Coronary artery (tissue), 2 donors: ENCODE measurements around the gene CORO2B.

Experiments
- DNase-seq: peaks from one replicate; pipeline ENCODE4 v3.0.0-alpha.2; 2017; ENCODE audit warnings: low spot score
- H3K27ac ChIP-seq, 2 donors: fragments of 200-600 bp; sonication (generic); one replicate each; pipeline ENCODE4 v1.5.1; 2016 to 2019
- H3K4me3 ChIP-seq: fragments of 200-600 bp; sonication (generic); 2 replicates; pipeline ENCODE4 v1.5.1; 2016; ENCODE audit warnings: mild to moderate bottlenecking, moderate library complexity
- TF ChIP-seq, protein P1 (sequence below): fragments of 200-600 bp; sonication (generic); IDR thresholded peaks from one replicate; pipeline ENCODE4 v1.5.1; 2019; ENCODE audit warnings: antibody characterized with exemption

The CORO2B gene

DNA sequence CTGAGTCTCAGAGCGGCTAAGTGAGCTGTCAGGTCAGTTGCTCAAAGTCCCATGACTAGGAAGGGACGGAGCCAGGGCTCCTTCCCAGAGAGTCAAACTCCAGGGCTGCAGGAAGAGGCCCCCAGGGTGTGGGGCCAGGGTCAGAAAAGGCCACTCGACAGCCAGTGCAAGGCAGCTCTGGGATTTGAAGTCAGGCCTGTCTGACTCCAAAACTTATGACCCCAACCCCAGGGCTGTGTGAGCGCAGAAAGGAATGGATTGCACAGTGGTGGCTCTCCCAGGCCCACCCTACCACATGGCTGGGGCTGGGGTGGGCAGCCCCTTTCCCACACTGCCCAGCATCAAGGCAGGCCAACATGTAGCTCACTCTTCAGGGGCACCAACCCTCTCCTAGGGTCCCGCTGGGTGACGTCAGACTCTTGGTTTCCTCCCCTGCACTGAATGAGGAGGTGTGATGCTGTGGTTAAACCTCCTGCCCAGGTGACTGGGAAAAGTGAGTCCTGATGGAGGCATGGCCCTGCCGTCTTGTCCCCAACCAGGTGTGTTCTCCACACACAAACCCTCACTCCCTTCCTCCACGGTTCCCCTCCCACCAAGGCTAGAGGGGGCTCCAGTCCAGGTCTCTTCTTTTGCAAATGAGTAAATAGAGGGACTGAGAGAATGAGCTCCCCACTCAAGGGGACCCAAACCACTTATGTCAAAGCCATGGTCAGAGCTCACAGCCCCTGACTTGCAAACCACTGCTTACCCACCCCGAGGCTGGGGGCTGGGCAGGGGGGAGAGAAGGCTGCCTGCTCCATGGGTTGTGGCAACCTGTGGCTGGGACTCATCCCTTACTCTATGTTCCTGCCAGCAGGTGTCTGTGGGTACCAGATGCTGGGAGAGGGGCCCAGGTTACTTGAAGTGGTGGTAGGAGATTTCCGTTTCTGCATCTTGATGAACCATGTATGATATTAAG, 23.8 kb upstream of the CORO2B start:
- no peak for DNase-seq
- TF ChIP-seq, protein P1, sequence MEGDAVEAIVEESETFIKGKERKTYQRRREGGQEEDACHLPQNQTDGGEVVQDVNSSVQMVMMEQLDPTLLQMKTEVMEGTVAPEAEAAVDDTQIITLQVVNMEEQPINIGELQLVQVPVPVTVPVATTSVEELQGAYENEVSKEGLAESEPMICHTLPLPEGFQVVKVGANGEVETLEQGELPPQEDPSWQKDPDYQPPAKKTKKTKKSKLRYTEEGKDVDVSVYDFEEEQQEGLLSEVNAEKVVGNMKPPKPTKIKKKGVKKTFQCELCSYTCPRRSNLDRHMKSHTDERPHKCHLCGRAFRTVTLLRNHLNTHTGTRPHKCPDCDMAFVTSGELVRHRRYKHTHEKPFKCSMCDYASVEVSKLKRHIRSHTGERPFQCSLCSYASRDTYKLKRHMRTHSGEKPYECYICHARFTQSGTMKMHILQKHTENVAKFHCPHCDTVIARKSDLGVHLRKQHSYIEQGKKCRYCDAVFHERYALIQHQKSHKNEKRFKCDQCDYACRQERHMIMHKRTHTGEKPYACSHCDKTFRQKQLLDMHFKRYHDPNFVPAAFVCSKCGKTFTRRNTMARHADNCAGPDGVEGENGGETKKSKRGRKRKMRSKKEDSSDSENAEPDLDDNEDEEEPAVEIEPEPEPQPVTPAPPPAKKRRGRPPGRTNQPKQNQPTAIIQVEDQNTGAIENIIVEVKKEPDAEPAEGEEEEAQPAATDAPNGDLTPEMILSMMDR, result no peak
- no peak overlapping the region for H3K27ac ChIP-seq

DNA sequence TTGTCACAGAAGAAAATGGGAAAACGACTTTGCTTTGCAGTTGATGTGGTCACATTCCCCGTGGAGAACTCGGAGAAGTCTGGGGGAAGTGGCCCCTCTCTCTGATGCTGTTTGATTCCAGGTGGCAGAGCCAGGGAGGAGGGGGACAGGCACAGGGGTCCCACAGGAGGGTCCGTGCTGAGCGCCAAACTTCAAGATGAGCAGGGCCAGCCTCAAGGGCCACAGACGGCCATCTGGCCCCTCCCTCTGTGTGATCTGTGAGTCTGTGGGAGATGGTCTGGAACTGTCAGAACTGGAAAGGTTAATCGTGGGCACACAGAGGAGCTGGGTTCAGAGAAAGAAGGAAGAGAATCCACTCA, 23.1 kb upstream of the CORO2B start:
- H3K4me3 ChIP-seq, result no peak overlapping the region
- DNase-seq, result no peak
- H3K27ac ChIP-seq, result no peak overlapping the region
- TF ChIP-seq, protein P1, result no peak

More for the DNA sequence above, 23.8 kb upstream of the CORO2B start:
- no peak overlapping the region for H3K4me3 ChIP-seq

DNA sequence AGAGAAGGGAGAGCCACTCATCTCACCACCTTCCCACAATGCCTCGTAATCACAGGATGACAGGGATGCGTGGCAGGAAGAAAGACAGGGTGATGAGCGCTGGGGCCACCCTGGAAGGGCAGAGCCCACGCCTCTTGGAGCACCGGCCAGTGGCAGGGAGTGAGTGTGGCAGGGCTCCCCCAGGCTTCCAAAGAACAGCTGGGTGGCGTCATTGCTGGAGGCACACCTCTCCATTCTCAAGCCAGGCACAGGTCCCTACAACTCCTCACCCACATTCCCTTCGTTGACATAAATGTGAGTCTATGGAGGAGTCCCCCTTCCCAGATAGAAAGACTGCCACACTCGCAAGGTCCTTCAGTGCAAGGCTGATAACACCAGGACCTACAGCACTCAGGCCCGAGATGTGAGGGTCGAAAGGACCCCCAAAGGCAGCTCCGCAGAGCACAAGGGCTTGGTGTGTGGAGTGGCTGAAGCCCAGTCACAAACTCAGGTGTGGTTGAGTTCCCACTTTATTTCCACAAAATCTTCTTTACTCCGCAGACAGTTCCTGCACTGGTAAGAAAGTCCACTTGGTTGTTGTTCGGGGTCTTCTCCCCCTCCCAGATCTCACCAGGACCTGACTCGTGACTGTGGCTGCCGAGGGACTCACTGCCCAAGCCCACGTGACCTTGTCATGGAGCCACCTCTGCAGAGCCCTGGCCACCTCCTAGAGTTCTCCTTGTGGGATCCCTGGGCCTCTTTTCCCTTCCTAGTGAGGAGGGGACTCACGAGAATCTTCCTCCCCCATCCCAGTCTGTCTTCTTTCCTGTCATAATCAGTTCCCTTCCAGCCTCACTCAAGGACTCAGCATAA, 22.4 kb upstream of the CORO2B start:
- H3K27ac ChIP-seq, result no peak overlapping the region
- TF ChIP-seq, protein P1, result no peak
- H3K4me3 ChIP-seq, result no peak overlapping the region
- no peak for DNase-seq

DNA sequence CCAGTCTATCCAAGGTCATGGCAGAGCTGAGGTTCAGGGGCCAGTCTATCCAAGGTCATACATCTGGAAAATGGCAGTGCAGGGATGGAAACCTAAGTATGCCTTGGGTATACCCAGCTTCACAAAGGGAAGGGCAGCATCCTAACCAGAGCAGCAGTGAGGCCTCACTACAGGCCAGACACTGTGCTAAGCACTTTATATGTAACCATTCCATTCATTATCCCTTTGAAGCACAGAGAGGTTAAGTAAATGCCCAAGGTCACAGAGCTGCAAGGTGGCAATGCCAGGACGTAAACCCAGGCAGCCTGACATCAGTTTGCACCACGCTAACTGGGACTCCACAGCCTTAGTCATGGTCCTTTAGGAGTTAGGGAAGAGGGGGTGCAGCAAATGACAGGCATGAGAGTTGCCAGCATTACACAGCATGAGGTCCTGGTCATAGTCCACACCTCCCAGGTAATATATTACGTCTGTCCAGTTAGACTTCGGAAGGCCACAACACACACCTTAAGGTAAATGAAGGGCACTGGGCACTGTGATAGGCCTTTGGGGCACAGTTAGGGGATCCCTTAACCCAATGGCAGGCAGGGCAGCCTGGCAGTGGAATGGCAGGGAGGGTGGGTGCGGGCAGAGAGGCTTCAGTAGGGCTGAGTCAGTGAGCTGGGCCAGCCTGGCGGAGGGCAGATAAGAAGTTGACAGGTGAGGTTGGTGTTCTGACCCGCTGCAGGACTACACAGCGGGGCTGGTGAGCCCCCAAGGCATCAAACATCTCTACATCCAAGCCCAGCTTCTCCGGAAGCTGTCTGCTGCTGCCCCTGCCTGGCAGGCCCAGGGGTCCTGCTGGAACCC, 21.1 kb upstream of the CORO2B start:
- H3K27ac ChIP-seq, result no peak overlapping the region
- DNase-seq, result no peak
- H3K4me3 ChIP-seq, result no peak overlapping the region
- TF ChIP-seq, protein P1, result no peak

DNA sequence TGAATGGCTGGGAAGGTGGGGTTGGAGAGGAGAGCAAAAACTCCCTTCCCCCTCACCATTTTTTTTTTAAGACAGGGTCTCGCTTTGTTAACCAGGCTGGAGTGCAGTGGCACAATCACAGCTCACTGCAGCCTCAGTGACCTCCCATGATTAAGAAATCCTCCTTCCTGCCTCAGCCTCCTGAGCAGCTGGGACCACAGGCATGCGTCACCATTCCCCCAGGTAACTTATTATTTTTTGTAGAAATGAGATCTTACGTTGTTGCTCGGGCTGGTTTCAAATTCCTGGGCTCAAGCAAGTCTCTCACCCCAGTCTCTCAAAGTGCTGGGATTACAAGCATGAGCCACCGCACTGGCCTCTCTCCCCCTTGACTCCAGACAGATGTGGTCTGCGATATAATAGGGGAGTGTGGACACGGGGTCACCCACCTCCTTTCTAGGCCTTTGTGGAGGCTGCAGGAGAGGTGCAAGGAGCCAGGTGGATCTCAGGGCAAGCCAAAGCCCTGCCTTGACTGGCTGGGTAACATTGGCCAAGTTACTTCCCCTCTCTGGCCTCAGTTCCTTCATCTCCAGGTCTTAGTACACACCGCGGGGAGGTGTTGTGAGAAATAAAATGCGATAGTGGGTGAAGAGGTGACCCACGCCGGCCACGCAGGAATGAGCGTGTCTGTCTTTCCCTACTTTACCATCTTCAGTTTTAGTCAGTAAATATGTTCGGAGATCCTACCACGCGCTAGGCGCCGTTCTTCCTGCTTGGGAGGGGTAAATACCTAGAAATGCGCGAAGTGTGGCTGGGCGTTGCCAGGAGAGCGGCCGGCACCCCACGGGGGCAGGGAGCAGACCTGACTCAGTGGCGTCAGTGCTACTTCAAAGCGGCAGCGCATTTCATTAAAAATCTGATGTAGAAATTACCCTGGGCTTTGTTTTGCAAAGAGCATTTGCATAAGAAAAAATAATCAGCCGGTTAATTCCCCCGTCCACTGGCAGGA, 20.2 kb upstream of the CORO2B start:
- DNase-seq, result no peak
- TF ChIP-seq, protein P1, result no peak
- H3K4me3 ChIP-seq, result peak overlapping the region; percentile 74
- H3K27ac ChIP-seq, result no peak overlapping the region
